Subcutaneous adipose tissue (tissue), 4 donors: ENCODE data around the gene PEDS1. TPM values are rescaled to one million over a fixed set of nuclear protein-coding genes. Genes with fewer than 3 reads are reported as not detected.

Source experiments
- CTCF ChIP-seq: fragments of 450-650 bp; IDR thresholded peaks from one replicate; pipeline ENCODE4 v1.5.1; 2016; ENCODE audit warnings: low read depth, mild to moderate bottlenecking, control low read depth, antibody characterized with exemption, moderate library complexity
- total RNA-seq, 4 donors: library from RNA; depleted of rRNA; stranded (reverse); fragments of >200 nt; gene quantifications; one replicate each; pipeline ENCODE4 v1.1.0, GENCODE V29; 2016

Gene PEDS1
- total RNA-seq, 4 donors from 2014 or later: 20.4 to 34.9 (median 24.1) TPM

GRCh38 chr20:50122763-50123162, 30.8 kb downstream of the PEDS1 start:
- TF ChIP-seq CTCF: no peak

- TF ChIP-seq CTCF: no peak
Measured at GRCh38 chr20:50121858-50122271, 31.7 kb downstream of the PEDS1 start.

- TF ChIP-seq CTCF: no peak
Measured at GRCh38 chr20:50120935-50121693, 32.4 kb downstream of the PEDS1 start.

- no peak for TF ChIP-seq CTCF
Measured at GRCh38 chr20:50118203-50118602, 35.3 kb downstream of the PEDS1 start.

GRCh38 chr20:50116368-50116999, 37.0 kb downstream of the PEDS1 start:
- no peak for TF ChIP-seq CTCF

- TF ChIP-seq CTCF: no peak
Measured at GRCh38 chr20:50115591-50116367, 37.7 kb downstream of the PEDS1 start.

GRCh38 chr20:50115041-50115512, 38.4 kb downstream of the PEDS1 start:
- no peak for TF ChIP-seq CTCF
